Fibroblast of lung (primary cell): Measurements from ENCODE around the gene ATRIP.

Experiments used
- CTCF ChIP-seq, 2 donors: IDR thresholded peaks in 1 of 2; conservative IDR thresholded peaks in 1 of 2; 1 replicate in 1 of 2; 2 replicates in 1 of 2; pipeline ENCODE4 v1.5.1; 2011 to 2012; ENCODE audit warnings: low read length in 2 of 2, control low read depth in 1 of 2, inconsistent platforms in 1 of 2, low read depth in 1 of 2, mild to moderate bottlenecking in 1 of 2
- EZH2 ChIP-seq: IDR thresholded peaks from 2 replicates; pipeline ENCODE4 v1.5.1; 2012; ENCODE audit warnings: low read length, control low read depth, mild to moderate bottlenecking; ENCODE audit errors: missing control alignments

DNA sequence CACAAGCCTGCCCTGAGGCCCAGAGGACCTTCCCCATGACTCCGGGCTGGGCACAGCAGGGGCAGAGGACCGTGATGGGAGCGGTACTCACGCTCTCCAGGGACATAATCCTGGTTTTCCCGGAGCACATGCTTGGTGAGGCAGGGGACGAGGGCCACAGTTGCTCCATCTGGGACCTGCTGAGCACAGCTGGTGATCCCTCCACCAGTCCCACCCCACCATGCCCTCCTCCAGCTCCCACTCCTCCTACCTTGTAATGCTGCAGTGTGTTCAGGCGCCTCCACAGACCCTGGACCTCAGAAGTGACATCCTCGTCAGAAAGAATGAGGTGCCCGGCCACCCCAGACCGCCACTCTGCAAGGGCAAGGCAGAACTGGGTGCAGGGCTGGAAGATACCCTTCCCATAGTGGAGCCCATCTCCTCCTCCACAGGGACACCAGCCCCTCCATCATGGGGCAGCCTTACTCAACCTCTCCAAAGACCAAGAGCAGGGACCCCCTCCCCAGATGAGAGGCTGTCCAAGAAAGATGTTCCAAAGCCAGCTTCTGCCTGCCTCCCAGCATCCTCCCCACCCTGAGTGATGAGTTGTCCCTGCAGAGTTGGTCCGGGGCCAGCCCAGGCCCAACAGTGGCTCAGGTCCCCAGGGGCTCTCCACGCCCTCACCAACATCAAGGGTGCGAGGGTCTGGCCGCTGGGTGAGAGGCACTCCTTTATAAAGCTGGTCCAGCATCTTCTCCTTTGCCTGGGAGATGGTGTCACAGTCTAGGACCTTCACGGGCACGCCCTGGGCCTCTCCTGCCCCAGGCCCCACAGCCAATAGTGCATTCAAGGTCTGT is 36.1 kb upstream of the ATRIP start:
- TF ChIP-seq CTCF (conservative IDR thresholded peaks at IDR 0.05 in 1 of 2, IDR thresholded peaks at IDR 0.05 in 1 of 2; ENCODE audit: low read depth in 1 of 2, low read length in 2 of 2) (no peak), EZH2 (no peak)
